ENCODE measurements around the gene GXYLT1.
"Not testable (repeated sequence)": the region's sequence is repeated elsewhere in the genome, so short reads cannot be mapped to it uniquely, and the experiment has no call there.

The GXYLT1 gene

DNA sequence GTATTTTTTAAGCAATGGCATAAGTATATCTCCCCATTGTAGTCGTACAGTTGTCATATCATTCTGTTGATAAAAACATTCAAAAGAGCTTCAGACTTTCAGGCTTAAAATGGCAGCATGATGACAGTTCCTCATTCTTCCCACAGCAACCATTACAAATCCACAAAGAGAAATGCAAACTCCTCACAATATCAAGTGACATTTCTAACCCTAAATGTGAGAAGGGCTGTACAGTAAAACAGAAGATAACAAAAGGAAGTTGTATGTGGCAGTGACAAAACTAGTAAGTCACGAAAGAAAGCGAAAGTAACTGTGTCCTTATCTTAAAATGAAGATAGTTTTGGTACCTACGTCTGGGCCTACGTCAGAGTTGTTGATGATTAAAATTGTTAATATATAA, 46.7 kb downstream of the GXYLT1 start:
- DNase-seq (ENCODE audit: low read depth in 2 of 2), result no peak

DNA sequence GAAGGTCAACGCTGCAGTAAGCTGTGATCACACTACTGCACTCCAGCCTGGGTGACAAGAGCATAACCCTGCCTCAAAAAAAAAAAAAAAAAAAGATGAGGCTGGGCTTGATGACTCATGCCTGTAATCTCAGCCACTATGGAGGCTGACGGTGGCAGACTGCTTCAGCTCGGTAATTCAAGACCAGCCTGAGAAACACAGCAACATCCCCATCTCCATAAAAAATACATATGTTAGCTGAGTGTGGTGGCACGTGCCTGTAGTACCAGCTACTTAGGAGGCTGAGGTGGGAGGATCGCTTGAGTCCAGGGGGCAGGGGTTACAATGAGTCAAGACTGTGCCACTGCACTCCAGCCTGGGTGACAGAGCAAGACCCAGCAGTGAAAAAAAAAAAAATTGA, 50.4 kb downstream of the GXYLT1 start:
- no peak for DNase-seq (ENCODE audit: low read depth in 2 of 2)

DNA sequence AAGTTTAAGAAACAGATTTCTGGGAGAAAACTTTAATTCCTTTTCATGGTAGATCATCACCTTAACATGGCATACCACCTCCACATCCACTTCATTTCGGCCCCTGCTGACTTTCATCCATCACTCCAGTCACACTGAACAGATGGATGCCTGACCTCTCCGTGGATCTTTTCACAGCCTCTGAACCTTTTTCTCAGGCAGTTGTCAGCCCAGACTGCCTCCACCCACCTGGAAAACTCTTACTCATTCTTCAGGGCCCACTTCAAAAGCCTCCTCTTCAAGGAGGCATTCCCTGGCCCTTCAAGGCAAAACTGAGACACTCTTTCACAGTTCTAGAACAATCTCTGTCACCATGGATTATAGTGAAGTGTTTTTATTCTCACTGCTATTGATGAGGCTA, 52.9 kb downstream of the GXYLT1 start:
- DNase-seq (ENCODE audit: low read depth in 2 of 2), result no peak

DNA sequence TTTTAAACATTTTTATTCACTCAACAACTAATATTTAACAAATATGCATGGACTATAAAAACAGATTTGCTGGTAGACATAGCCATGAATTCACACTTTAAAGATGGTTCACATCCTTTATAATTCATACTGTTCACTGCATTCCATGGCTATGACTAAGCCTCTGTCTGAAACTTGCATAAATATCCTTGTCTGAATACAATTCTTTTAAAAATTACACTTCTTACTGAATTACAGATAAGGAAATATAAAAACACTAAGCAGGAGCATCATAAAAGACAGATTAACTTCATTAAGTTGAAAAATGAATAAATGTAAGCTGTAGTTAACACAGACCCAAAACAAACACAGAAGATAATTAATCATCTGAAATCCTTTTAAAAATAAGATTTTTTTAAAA, 53.8 kb downstream of the GXYLT1 start:
- DNase-seq (ENCODE audit: low read depth in 2 of 2), result no peak

DNA sequence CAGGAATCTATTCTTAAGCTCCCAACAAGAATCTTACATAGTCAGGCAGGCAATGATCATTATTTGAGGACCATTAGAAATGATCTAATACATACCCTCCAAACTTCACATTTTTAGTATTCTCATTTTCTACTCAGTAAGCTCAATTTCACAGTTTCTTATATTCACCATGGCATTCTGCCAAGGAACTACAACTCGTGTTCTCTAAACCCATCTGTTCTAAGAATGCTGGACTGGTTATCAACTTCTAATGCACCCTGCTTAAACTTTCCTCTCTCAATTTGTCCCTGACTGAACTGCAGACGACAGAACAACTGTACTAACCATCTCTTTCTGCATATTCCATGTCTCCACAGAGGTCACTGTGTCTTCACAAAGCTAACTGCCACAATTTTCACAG, 58.6 kb downstream of the GXYLT1 start:
- DNase-seq (ENCODE audit: low read depth in 2 of 2), result no peak

DNA sequence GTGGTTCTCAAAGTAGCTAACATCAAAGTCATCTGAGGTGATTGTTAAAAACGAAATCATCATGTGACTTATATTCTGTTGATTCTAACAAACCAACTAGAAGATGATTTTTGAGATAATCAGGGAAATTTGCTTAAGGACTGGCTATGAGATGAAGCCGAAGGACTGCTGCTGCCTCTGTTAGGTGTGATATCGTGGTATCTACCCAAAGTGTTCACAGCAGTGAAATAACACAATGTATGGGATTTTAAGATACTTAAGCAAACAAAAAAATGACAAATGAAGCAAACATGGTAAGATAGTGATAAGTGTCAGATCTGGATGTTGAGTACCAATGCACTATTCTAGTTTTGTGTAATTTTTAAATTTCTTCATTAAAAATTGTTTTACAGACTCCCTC, 59.1 kb downstream of the GXYLT1 start:
- DNase-seq (ENCODE audit: low read depth in 2 of 2), result no peak

DNA sequence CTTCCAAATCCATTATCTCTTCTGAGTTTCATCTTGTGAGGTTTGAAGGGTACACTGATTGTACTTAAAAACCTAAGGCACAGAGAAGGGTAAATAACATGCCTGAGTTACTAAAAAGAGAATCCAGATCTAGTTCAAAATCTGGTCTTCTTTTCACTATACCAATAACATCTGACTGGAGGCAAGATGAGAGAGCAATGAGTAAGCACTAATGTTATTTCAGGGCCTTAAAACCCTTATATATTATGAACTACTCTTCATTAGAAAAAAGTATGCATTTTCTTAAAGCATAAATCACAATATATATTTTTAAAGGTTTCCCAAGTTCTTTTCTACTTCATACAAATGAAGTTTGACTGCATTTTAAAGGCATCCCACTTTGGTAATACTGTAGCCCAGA, 60.2 kb downstream of the GXYLT1 start:
- no peak for DNase-seq (ENCODE audit: low read depth in 2 of 2)

DNA sequence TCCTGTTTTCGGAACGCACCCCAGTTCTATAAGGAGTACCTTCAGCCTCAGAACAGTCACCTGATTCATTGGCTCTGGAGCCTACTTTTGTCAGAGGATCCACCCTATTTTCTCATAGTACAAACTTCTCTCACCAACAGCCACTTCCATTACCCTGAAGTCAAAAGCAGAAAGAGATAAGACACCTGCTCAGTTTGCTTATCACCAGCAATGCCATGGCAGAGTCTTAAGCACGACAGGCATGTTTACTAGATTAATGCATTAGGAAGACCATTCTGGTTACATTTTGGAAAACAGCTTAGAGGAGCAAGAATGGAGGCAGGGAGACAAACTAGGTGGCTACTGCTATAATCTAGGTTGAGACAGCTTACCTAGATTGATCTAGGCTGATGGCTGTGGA, 67.7 kb downstream of the GXYLT1 start:
- no peak for DNase-seq (ENCODE audit: low read depth in 2 of 2)

DNA sequence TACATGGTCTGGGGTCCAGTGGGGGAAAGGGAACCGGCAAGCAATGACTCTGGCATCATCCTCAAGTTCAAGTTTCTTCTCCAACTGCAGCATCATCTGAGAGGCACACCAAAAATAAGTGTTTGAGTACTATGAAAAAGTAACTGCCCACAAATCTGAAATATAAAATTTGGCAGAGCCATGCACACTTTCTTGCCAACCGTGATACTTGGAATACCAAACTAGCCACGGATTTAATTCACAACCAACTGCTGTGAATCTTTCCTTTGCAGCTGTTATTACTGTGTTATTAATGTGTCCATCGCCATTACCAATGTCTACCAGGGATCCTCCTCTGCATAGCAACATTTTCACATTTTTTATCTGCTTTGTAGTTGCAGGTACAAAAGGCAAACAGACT, 74.6 kb downstream of the GXYLT1 start:
- DNase-seq (ENCODE audit: low read depth in 2 of 2), result no peak

DNA sequence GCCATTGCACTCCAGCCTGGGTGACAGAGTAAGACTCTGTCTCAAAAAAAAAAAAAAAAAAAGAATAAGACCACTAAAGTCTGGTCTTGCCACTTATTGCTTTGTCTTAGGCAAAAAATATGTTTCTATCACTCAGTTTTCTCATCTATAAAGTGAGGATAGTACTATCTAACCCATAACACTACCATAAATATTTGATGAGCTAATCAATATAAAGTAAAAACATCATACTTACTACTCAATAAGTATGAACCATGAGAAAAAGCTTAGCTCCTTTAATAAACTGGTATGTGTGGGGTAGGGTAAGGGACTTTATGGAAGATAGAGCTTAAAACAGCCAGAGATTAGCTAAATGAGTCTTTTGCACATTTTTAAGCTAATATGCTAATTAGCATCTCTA, 85.5 kb downstream of the GXYLT1 start:
- no peak for DNase-seq (ENCODE audit: low read depth in 2 of 2)

DNA sequence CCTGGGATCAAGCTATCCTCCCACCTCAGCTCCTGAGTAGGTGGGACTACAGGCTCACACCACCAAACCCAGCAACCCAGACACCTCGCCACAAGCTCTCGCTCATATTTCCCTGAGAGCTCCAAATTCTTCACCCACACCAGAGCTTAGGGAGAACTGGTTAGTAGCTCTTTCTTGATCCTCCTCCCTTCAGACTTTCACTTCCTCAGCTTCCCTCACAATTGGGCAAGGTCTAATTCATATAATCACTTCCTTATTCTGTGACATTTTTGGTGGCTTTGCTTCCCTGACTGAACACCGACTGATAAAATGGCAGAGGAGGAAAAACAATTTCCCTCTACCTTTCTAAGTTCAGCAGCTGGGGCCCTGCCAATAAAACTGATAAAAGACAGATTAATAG, 88.5 kb downstream of the GXYLT1 start:
- DNase-seq (ENCODE audit: low read depth in 2 of 2), result no peak

DNA sequence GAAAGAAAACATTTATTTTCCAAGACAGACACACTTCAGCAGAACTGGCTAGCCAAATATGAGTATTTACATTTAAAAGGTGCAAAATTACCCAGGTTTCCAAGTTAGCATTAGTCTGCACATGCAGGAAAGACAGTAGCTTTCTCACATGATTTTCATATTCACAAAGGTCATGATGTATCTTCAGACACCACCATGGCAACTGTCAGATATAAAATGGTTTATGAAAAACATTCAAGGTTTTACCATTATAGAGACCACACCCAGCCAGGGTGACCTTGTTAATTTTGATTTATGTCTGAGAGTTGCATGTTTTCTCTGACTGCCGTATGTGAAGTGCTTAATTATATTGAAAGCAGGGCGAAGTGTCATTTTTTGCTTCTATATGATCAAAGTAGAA, 91.2 kb downstream of the GXYLT1 start:
- DNase-seq (ENCODE audit: low read depth in 2 of 2), result no peak

DNA sequence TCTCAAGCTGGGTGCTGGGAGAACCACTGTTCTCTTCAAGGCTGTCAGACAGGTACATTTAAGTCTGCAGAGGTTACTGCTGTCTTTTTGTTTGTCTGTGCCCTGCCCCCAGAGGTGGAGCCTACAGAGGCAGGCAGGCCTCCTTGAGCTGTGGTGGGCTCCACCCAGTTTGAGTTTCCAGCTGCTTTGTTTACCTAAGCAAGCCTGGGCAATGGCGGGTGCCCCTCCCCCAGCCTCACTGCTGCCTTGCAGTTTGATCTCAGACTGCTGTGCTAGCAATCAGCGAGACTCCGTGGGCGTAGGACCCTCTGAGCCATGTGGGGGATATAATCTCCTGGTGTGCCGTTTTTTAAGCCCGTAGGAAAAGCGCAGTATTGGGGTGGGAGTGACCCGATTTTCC, 95.7 kb downstream of the GXYLT1 start:
- not testable (repeated sequence) for DNase-seq (ENCODE audit: low read depth in 2 of 2)

DNA sequence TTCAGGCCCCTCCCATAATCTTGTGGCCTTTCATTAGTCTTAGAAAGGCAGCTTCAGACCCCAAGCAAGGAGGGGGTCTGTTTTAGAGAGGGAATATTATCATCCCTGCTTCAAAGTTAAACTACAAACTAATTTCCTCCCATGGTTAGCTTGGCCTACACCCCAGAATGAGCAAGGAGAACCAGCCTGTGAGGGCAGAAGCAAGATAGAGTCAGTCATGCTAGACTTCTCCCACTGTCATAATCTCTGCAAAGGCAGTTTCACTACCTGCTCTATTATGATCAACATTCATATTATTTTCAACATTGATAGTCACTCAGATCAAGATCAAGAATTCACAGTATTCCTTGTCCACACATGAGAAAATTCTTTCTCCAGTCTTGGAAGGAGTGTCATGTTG, 105.1 kb downstream of the GXYLT1 start:
- no peak for DNase-seq (ENCODE audit: low read depth in 2 of 2)

DNA sequence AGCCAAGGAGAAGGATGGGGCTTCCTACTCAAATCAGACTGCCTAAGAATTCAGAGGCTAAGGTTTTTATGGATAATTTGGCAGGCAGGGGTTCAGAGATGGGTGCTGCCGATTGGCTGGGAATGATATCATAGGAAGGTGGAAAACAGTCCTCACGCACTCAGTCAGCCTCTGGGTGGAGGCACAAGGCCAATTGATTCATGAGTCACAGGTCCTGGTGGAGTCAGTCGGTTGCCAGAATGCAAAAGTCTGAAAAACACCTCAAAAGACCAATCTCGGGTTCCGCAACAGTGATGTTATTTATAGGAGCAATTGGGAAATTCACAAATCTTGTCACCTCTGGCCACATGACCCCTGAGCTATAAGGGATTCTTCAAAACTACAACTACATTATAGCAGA, 105.5 kb downstream of the GXYLT1 start:
- DNase-seq (ENCODE audit: low read depth in 2 of 2), result no peak

DNA sequence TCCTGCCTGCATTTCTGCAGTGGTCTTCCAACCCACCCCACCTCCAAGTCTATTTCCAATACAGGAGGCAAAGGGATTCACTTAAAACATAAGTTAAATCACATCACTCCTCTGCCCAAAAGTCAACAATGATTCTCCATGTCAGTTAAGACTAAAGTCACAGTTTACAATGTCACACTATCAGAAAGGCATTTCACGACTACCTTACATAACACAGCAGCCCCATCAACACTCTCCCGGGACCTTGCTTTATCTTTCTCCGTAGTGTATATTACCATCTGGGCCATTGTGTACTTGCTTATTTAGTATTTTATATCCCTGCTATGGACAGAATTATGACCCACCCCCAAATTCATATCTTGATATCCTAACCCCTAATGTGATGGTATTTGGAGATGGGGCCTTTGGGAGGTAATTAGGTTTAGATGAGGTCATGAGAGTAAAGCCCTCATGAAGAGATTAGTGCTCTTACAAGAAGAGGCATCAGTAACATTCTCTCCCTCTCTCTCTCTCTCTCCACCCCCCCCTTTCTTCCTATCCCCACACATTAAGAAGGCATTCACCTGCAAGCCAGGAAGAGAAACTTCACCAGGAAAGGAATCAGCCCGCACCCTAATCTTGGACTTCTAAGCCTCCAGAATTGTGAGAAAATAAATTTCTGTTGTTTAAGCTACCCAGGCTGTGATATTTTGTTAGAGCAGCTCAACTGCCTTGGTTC, 112.7 kb downstream of the GXYLT1 start:
- DNase-seq (ENCODE audit: low read depth in 2 of 2), result no peak

Measured in stimulated activated CD4-positive, alpha-beta T cell treated with anti-CD3 and anti-CD28 coated beads, Interleukin-1b, Interleukin-23, amount 100 ng/mL, for 4 hours (primary cell).